Measurements from ENCODE around the gene PRF1.
"Not testable (repeated sequence)": the region's sequence is repeated elsewhere in the genome, so short reads cannot be mapped to it uniquely, and the experiment has no call there.

The PRF1 gene

GRCh38 chr10:70617798-70618568 lies 15.4 kb upstream of the PRF1 start:
- DNase-seq (ENCODE audit: low read depth, low spot score): no peak

- no peak for DNase-seq (ENCODE audit: low read depth, low spot score)
Measured at GRCh38 chr10:70616761-70617160, 14.2 kb upstream of the PRF1 start.

- no peak for DNase-seq (ENCODE audit: low read depth, low spot score)
Measured at GRCh38 chr10:70615784-70616522, 13.4 kb upstream of the PRF1 start.

GRCh38 chr10:70615211-70615610 lies 12.7 kb upstream of the PRF1 start:
- no peak for DNase-seq (ENCODE audit: low read depth, low spot score)

- not testable (repeated sequence) for DNase-seq (ENCODE audit: low read depth, low spot score)
Measured at GRCh38 chr10:70614364-70614763, 11.8 kb upstream of the PRF1 start.

- no peak for DNase-seq (ENCODE audit: low read depth, low spot score)
Measured at GRCh38 chr10:70613941-70614340, 11.4 kb upstream of the PRF1 start.

GRCh38 chr10:70607936-70608335 lies 5.4 kb upstream of the PRF1 start:
- no peak for DNase-seq (ENCODE audit: low read depth, low spot score)

- DNase-seq (ENCODE audit: low read depth, low spot score): no peak
Measured at GRCh38 chr10:70605161-70605560, 2.6 kb upstream of the PRF1 start.

- DNase-seq (ENCODE audit: low read depth, low spot score): no peak
Measured at GRCh38 chr10:70604106-70604505, 1.6 kb upstream of the PRF1 start.

- no peak for DNase-seq (ENCODE audit: low read depth, low spot score)
Measured at GRCh38 chr10:70603449-70603801, 884 bp upstream of the PRF1 start.

- DNase-seq (ENCODE audit: low read depth, low spot score): no peak
Measured at GRCh38 chr10:70601746-70602145, 795 bp downstream of the PRF1 start.

GRCh38 chr10:70600512-70601395 lies 1.8 kb downstream of the PRF1 start:
- DNase-seq (ENCODE audit: low read depth, low spot score): no peak

- no peak for DNase-seq (ENCODE audit: low read depth, low spot score)
Measured at GRCh38 chr10:70599791-70600190, 2.8 kb downstream of the PRF1 start.

GRCh38 chr10:70599319-70599718 lies 3.2 kb downstream of the PRF1 start:
- no peak for DNase-seq (ENCODE audit: low read depth, low spot score)

GRCh38 chr10:70598857-70599295 lies 3.7 kb downstream of the PRF1 start:
- no peak for DNase-seq (ENCODE audit: low read depth, low spot score)

GRCh38 chr10:70597856-70598815 lies 4.4 kb downstream of the PRF1 start:
- DNase-seq (ENCODE audit: low read depth, low spot score): no peak

GRCh38 chr10:70596860-70597809 lies 5.4 kb downstream of the PRF1 start:
- DNase-seq (ENCODE audit: low read depth, low spot score): no peak

GRCh38 chr10:70596110-70596798 lies 6.3 kb downstream of the PRF1 start:
- no peak for DNase-seq (ENCODE audit: low read depth, low spot score)

- DNase-seq (ENCODE audit: low read depth, low spot score): no peak
Measured at GRCh38 chr10:70595566-70596016, 7.0 kb downstream of the PRF1 start.
